Endodermal cell (in vitro differentiated cells): ENCODE measurements around the gene TDRKH. TPM values are rescaled to one million over a fixed set of nuclear protein-coding genes. Genes with fewer than 3 reads are reported as not detected.

Source experiments
- DNase-seq: peaks from one replicate; pipeline ENCODE4 v3.0.0-alpha.2; 2017
- H3K27ac ChIP-seq: 2 replicates; pipeline ENCODE4 v1.5.1; 2013; ENCODE audit warnings: mild to moderate bottlenecking, low read depth, low read length, moderate library complexity
- H3K27me3 ChIP-seq: 2 replicates; pipeline ENCODE4 v1.6.1; 2013; ENCODE audit warnings: mild to moderate bottlenecking, low read length, moderate library complexity; ENCODE audit not compliant: insufficient read depth, control insufficient read depth, poor library complexity, severe bottlenecking
- H3K36me3 ChIP-seq: 2 replicates; pipeline ENCODE4 v1.7.0; 2013; ENCODE audit warnings: mild to moderate bottlenecking, low read length, moderate library complexity; ENCODE audit not compliant: control insufficient read depth, insufficient read depth
- H3K4me1 ChIP-seq: one replicate; pipeline ENCODE4 v1.7.0; 2013; ENCODE audit warnings: low read length; ENCODE audit not compliant: control insufficient read depth, insufficient read depth
- H3K4me3 ChIP-seq: 2 replicates; pipeline ENCODE4 v1.5.1; 2013; ENCODE audit warnings: mild to moderate bottlenecking, low read length, moderate library complexity
- H3K9ac ChIP-seq: 2 replicates; pipeline ENCODE4 v1.6.1; 2013; ENCODE audit warnings: mild to moderate bottlenecking, low read length, moderate library complexity; ENCODE audit not compliant: poor library complexity, severe bottlenecking; ENCODE audit errors: extremely low read depth
- H3K9me3 ChIP-seq: 2 replicates; pipeline ENCODE4 v1.6.1; 2013; ENCODE audit warnings: mild to moderate bottlenecking, low read length, moderate library complexity; ENCODE audit not compliant: control insufficient read depth
- H3K27ac Mint-ChIP-seq: 2 replicates; pipeline ENCODE4 v1.8.0; 2020; ENCODE audit warnings: mixed read lengths
- H3K27me3 Mint-ChIP-seq: 2 replicates; pipeline ENCODE4 v1.8.0; 2021; ENCODE audit warnings: mild to moderate bottlenecking, mixed read lengths; ENCODE audit not compliant: insufficient read depth
- H3K36me3 Mint-ChIP-seq: 2 replicates; pipeline ENCODE4 v1.8.0; 2020; ENCODE audit warnings: low read depth, mixed read lengths
- H3K4me1 Mint-ChIP-seq: 2 replicates; pipeline ENCODE4 v1.8.0; 2020; ENCODE audit warnings: mixed read lengths
- H3K4me3 Mint-ChIP-seq: 2 replicates; pipeline ENCODE4 v1.8.0; 2020; ENCODE audit warnings: mild to moderate bottlenecking, moderate library complexity, mixed read lengths
- H3K9me3 Mint-ChIP-seq: 2 replicates; pipeline ENCODE4 v1.8.0; 2020; ENCODE audit warnings: mild to moderate bottlenecking, mixed read lengths
- CTCF ChIP-seq: fragments of 200-600 bp; sonication (generic); conservative IDR thresholded peaks from 2 replicates; pipeline ENCODE4 v1.5.0; 2021; ENCODE audit warnings: antibody characterized with exemption, mild to moderate bottlenecking
- WGBS, 2 experiments: methylation state at CpG; one replicate each; pipeline versions ENCODE4 v1.1.5 to v1.1.7; 2013; ENCODE audit warnings: missing lambda C conversion rate in 2 of 2, mixed read lengths in 1 of 2; ENCODE audit not compliant: insufficient coverage in 1 of 2, insufficient read length in 1 of 2; 5-methylcytosine and 5-hydroxymethylcytosine counted together
- long read RNA-seq, 4 experiments: library from polyadenylated mRNA in 2 of 4; library from RNA in 1 of 4; library from capped mRNA in 1 of 4; stranded (forward) in 3 of 4; unstranded in 1 of 4; transcript quantifications; one replicate each; pipeline ENCODE4 v2.0.0, GENCODE V29; 2020 to 2021; ENCODE audit warnings: inconsistent platforms in 1 of 4
- polyA plus RNA-seq, 2 experiments: library from polyadenylated mRNA; stranded (reverse); fragments of 50-300 nt; gene quantifications; one replicate each; pipeline ENCODE4 v1.2.3, GENCODE V29; 2013
- total RNA-seq, 2 donors: library from RNA; stranded (reverse); fragmentation: NEBNext Ultra II Directional in 1 of 2; extraction: Animal tissue kit (Norgen Biotek cat#: 25700) in 1 of 2; gene quantifications; 2 replicates in 1 of 2; 3 replicates in 1 of 2; pipeline ENCODE4 v1.2.1, GENCODE V29; 2021

Gene TDRKH
- 10 to 100 TPM; 14.9 to 15.0 TPM for total RNA-seq
- polyA plus RNA-seq (2013, experiment 1 of 2): 28.5 TPM
- 25.6 TPM for polyA plus RNA-seq (2013, experiment 2 of 2)
- long read RNA-seq, experiment 1, partial matches to known transcripts: 4 of 9 reads
- long read RNA-seq, experiment 1, other reads (novel, unspliced or antisense): 5 of 9 reads
- long read RNA-seq, experiment 2, transcript TDRKH-203 (13 exons, 2,824 nt): major isoform, 14 of 69 reads
- long read RNA-seq, experiment 2, transcript TDRKH-207 (13 exons, 2,768 nt): major isoform, 14 of 69 reads
- long read RNA-seq, experiment 2, partial matches to known transcripts: 3 of 69 reads
- long read RNA-seq, experiment 2, other reads (novel, unspliced or antisense): 35 of 69 reads
- long read RNA-seq, experiment 3, transcript TDRKH-207 (13 exons, 2,768 nt): minor isoform, 19 of 117 reads
- long read RNA-seq, experiment 3, transcript TDRKH-203 (13 exons, 2,824 nt): major isoform, 31 of 117 reads
- long read RNA-seq, experiment 3, partial matches to known transcripts: 19 of 117 reads
- long read RNA-seq, experiment 3, other reads (novel, unspliced or antisense): 46 of 117 reads
- long read RNA-seq, experiment 4, partial matches to known transcripts: 1 of 9 reads
- long read RNA-seq, experiment 4, other reads (novel, unspliced or antisense): 3 of 9 reads

- Histone ChIP-seq H3K9ac (peak within 1 kb of the TSS; percentile 49), H3K9me3 (no peaks in the 10 kb centered on the region), H3K36me3 (no peaks in the 10 kb centered on the region), H3K4me1 (no peaks in the 10 kb centered on the region), H3K4me3 (peak within 1 kb of the TSS; percentile 100), H3K27me3 (peaks cover 7% of the 10 kb centered on the region), H3K27ac (peak within 1 kb of the TSS; percentile 93)
- Mint-ChIP-seq H3K36me3 (no peaks in the 10 kb centered on the region), H3K9me3 (no peaks in the 10 kb centered on the region), H3K27ac (peak within 1 kb of the TSS; percentile 86), H3K27me3 (no peaks in the 10 kb centered on the region), H3K4me3 (peak within 1 kb of the TSS; percentile 82), H3K4me1 (peaks cover 9% of the 10 kb centered on the region)
- DNase-seq: peak; percentile 99
- TF ChIP-seq CTCF: peak; percentile 64
- 0 to 1% methylated on average over 20 to 58 of the region's 58 CpGs for WGBS, 2 experiments
Observed at GRCh38 chr1:151790071-151790939, at the start of gene TDRKH. TDRKH (minus strand) TSS chr1:151790500; CDS start chr1:151783022, 7,478 bp downstream.

GRCh38 chr1:151839457-151840403 is 49.4 kb upstream of the TDRKH start, which contains the start of gene C2CD4D:
C2CD4D (minus strand) TSS chr1:151839820; CDS start chr1:151838989, 831 bp downstream.
- Histone ChIP-seq H3K9ac (no peak within 1 kb of the TSS), H3K9me3 (no peaks in the 10 kb centered on the region), H3K27me3 (peaks cover 49% of the 10 kb centered on the region), H3K4me3 (peak within 1 kb of the TSS; percentile 74), H3K36me3 (no peaks in the 10 kb centered on the region), H3K4me1 (no peaks in the 10 kb centered on the region), H3K27ac (no peak within 1 kb of the TSS)
- peaks cover 36% of the 10 kb centered on the region for H3K27me3 Mint-ChIP-seq
- peak within 1 kb of the TSS; percentile 71 for H3K4me3 Mint-ChIP-seq
- DNase-seq: peak; percentile 93
- H3K27ac Mint-ChIP-seq: peak within 1 kb of the TSS; percentile 96
- peak; percentile 58 for TF ChIP-seq CTCF
- H3K9me3 Mint-ChIP-seq: no peaks in the 10 kb centered on the region
- no peaks in the 10 kb centered on the region for H3K36me3 Mint-ChIP-seq
- WGBS, 2 experiments: 8 to 9% methylated on average over 18 to 47 of the region's 47 CpGs
- peaks cover 8% of the 10 kb centered on the region for H3K4me1 Mint-ChIP-seq
